HepG2 (cell line): ENCODE measurements around the gene DPEP3. TPM values are rescaled to one million over a fixed set of nuclear protein-coding genes. Genes with fewer than 3 reads are reported as not detected.

Experiments used
- AFF4 ChIP-seq: sonication (generic); formaldehyde crosslinking; IDR thresholded peaks from 2 replicates; pipeline ENCODE4 v1.4.0; 2020; ENCODE audit warnings: missing genetic modification reagents
- AKAP8 ChIP-seq: sonication (generic); formaldehyde crosslinking; IDR thresholded peaks from 2 replicates; pipeline ENCODE4 v1.5.1; 2020; ENCODE audit warnings: mild to moderate bottlenecking, missing genetic modification reagents
- BRCA1 ChIP-seq: sonication (generic); formaldehyde crosslinking; IDR thresholded peaks from 2 replicates; pipeline ENCODE4 v1.4.0; 2020; ENCODE audit warnings: missing genetic modification reagents
- HOXD1 ChIP-seq: sonication (generic); formaldehyde crosslinking; IDR thresholded peaks from 2 replicates; pipeline ENCODE4 v1.5.0; 2020; ENCODE audit warnings: missing genetic modification reagents
- KDM1A ChIP-seq: IDR thresholded peaks from 2 replicates; pipeline ENCODE4 v1.6.1; 2016; ENCODE audit warnings: missing compliant biosample characterization
- KLF11 ChIP-seq: IDR thresholded peaks from 2 replicates; pipeline ENCODE4 v1.6.1; 2016; ENCODE audit warnings: missing compliant biosample characterization
- MLX ChIP-seq: IDR thresholded peaks from 2 replicates; pipeline ENCODE4 v1.6.1; 2016
- POGZ ChIP-seq: sonication (generic); formaldehyde crosslinking; IDR thresholded peaks from 2 replicates; pipeline ENCODE4 v1.4.0; 2020; ENCODE audit warnings: mild to moderate bottlenecking, missing genetic modification reagents
- SP2 ChIP-seq: sonication (generic); formaldehyde crosslinking; IDR thresholded peaks from 2 replicates; pipeline ENCODE4 v1.5.1; 2020; ENCODE audit warnings: mild to moderate bottlenecking, missing genetic modification reagents
- TARDBP ChIP-seq: sonication (generic); formaldehyde crosslinking; IDR thresholded peaks from 2 replicates; pipeline ENCODE4 v1.8.0; 2022; ENCODE audit warnings: mild to moderate bottlenecking, missing genetic modification reagents
- TEAD3 ChIP-seq: optimal IDR thresholded peaks from 2 replicates; pipeline ENCODE3; 2016; ENCODE audit warnings: borderline replicate concordance
- ZNF44 ChIP-seq: sonication (generic); formaldehyde crosslinking; IDR thresholded peaks from 2 replicates; pipeline ENCODE4 v1.5.1; 2020; ENCODE audit warnings: mild to moderate bottlenecking, missing genetic modification reagents
- ZNF546 ChIP-seq: sonication (generic); formaldehyde crosslinking; conservative IDR thresholded peaks from 2 replicates; pipeline ENCODE4 v1.8.1; 2023; ENCODE audit warnings: mild to moderate bottlenecking, missing genetic modification reagents
- ZNF780A ChIP-seq: sonication (generic); formaldehyde crosslinking; IDR thresholded peaks from 2 replicates; pipeline ENCODE4 v1.8.0; 2022; ENCODE audit warnings: mild to moderate bottlenecking, missing genetic modification reagents, moderate library complexity
- polyA plus RNA-seq, 8 experiments: library from polyadenylated mRNA; depleted of rRNA in 3 of 8; stranded (reverse) in 7 of 8; unstranded in 1 of 8; fragments of >200 nt; fragmentation: Illumina TruSeq in 4 of 8; extraction: Trizol in 4 of 8; gene quantifications; 2 replicates each; pipeline versions ENCODE4 v1.2.1 to v1.2.3, GENCODE V29; 2011 to 2016; ENCODE audit warnings: low read depth in 4 of 8, missing spikeins in 1 of 8, mixed read lengths in 1 of 8; ENCODE audit not compliant: insufficient read depth in 1 of 8
- total RNA-seq, 5 experiments: library from RNA; depleted of rRNA; stranded (reverse); fragments of >200 nt; fragmentation: Illumina TruSeq; extraction: Trizol; gene quantifications; 2 replicates each; pipeline ENCODE4 v1.2.3, GENCODE V29; 2016; ENCODE audit warnings: low read depth in 1 of 5
- TF ChIP-seq, protein P1 (sequence below): sonication (generic); formaldehyde crosslinking; IDR thresholded peaks from 2 replicates; pipeline ENCODE4 v1.5.0; 2020; ENCODE audit warnings: mild to moderate bottlenecking, missing genetic modification reagents, borderline replicate concordance
- TF ChIP-seq, protein P2 (sequence below): conservative IDR thresholded peaks from 2 replicates; pipeline ENCODE4 v1.6.1; 2018; ENCODE audit warnings: missing genetic modification reagents

The DPEP3 gene
- total and polyA plus RNA-seq, 2 of the 13 experiments (the other 11 are each of a cell fraction or from before 2014, with no cell fraction given): not detected

- peak; percentile 15 for TF ChIP-seq SP2 (CRISPR knock-in tag)
- 0 out of 2 replicates have a peak, but pooled peaks have one; percentile 15 for TF ChIP-seq KLF11 (CRISPR knock-in tag)
- 0 out of 2 replicates have a peak, but pooled peaks have one; percentile 1 for TF ChIP-seq HOXD1 (CRISPR knock-in tag)
- peak; percentile 50; the same call in 1 of the 2 replicates for TF ChIP-seq AKAP8 (CRISPR knock-in tag)
- peak; percentile 66; the same call in 1 of the 2 replicates for TF ChIP-seq ZNF44 (CRISPR knock-in tag)
- TF ChIP-seq AFF4 (CRISPR knock-in tag): peak; percentile 70; the same call in 1 of the 2 replicates
- 0 out of 2 replicates have a peak, but pooled peaks have one; percentile 12 for TF ChIP-seq MLX (CRISPR knock-in tag)
- TF ChIP-seq, protein P1, sequence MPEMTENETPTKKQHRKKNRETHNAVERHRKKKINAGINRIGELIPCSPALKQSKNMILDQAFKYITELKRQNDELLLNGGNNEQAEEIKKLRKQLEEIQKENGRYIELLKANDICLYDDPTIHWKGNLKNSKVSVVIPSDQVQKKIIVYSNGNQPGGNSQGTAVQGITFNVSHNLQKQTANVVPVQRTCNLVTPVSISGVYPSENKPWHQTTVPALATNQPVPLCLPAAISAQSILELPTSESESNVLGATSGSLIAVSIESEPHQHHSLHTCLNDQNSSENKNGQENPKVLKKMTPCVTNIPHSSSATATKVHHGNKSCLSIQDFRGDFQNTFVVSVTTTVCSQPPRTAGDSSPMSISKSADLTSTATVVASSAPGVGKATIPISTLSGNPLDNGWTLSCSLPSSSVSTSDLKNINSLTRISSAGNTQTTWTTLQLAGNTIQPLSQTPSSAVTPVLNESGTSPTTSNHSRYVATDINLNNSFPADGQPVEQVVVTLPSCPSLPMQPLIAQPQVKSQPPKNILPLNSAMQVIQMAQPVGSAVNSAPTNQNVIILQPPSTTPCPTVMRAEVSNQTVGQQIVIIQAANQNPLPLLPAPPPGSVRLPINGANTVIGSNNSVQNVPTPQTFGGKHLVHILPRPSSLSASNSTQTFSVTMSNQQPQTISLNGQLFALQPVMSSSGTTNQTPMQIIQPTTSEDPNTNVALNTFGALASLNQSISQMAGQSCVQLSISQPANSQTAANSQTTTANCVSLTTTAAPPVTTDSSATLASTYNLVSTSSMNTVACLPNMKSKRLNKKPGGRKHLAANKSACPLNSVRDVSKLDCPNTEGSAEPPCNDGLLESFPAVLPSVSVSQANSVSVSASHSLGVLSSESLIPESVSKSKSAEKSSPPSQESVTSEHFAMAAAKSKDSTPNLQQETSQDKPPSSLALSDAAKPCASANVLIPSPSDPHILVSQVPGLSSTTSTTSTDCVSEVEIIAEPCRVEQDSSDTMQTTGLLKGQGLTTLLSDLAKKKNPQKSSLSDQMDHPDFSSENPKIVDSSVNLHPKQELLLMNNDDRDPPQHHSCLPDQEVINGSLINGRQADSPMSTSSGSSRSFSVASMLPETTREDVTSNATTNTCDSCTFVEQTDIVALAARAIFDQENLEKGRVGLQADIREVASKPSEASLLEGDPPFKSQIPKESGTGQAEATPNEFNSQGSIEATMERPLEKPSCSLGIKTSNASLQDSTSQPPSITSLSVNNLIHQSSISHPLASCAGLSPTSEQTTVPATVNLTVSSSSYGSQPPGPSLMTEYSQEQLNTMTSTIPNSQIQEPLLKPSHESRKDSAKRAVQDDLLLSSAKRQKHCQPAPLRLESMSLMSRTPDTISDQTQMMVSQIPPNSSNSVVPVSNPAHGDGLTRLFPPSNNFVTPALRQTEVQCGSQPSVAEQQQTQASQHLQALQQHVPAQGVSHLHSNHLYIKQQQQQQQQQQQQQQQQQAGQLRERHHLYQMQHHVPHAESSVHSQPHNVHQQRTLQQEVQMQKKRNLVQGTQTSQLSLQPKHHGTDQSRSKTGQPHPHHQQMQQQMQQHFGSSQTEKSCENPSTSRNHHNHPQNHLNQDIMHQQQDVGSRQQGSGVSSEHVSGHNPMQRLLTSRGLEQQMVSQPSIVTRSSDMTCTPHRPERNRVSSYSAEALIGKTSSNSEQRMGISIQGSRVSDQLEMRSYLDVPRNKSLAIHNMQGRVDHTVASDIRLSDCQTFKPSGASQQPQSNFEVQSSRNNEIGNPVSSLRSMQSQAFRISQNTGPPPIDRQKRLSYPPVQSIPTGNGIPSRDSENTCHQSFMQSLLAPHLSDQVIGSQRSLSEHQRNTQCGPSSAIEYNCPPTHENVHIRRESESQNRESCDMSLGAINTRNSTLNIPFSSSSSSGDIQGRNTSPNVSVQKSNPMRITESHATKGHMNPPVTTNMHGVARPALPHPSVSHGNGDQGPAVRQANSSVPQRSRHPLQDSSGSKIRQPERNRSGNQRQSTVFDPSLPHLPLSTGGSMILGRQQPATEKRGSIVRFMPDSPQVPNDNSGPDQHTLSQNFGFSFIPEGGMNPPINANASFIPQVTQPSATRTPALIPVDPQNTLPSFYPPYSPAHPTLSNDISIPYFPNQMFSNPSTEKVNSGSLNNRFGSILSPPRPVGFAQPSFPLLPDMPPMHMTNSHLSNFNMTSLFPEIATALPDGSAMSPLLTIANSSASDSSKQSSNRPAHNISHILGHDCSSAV (CRISPR knock-in tag): peak; percentile 61; the same call in 1 of the 2 replicates
- no peak for TF ChIP-seq BRCA1 (CRISPR knock-in tag)
- TF ChIP-seq, protein P2, sequence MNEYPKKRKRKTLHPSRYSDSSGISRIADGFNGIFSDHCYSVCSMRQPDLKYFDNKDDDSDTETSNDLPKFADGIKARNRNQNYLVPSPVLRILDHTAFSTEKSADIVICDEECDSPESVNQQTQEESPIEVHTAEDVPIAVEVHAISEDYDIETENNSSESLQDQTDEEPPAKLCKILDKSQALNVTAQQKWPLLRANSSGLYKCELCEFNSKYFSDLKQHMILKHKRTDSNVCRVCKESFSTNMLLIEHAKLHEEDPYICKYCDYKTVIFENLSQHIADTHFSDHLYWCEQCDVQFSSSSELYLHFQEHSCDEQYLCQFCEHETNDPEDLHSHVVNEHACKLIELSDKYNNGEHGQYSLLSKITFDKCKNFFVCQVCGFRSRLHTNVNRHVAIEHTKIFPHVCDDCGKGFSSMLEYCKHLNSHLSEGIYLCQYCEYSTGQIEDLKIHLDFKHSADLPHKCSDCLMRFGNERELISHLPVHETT (CRISPR knock-in tag): no peak; the same call in 1 of the 2 replicates
- TF ChIP-seq TARDBP: no peak
- TF ChIP-seq POGZ (CRISPR knock-in tag): no peak
- no peak for TF ChIP-seq ZNF780A
- TF ChIP-seq ZNF546 (CRISPR knock-in tag): no peak; the same call in none of the 2 replicates
- peak; percentile 40 for TF ChIP-seq TEAD3 (CRISPR knock-in tag)
- TF ChIP-seq KDM1A: 0 out of 2 replicates have a peak, but pooled peaks have one; percentile 13
Observed at GRCh38 chr16:67942510-67943255, 37.6 kb downstream of the DPEP3 start (continued).
